ENCODE data around the gene S1PR3. TPM values are rescaled to one million over a fixed set of nuclear protein-coding genes. Genes with fewer than 3 reads are reported as not detected.

S1PR3 gene
- total and polyA plus RNA-seq, 2 donors (not counting 3 experiments of a cell fraction or from before 2014, with no cell fraction given), result 12.5 to 25.8 TPM

GRCh38 chr9:89025553-89025952 is 34.3 kb downstream of the S1PR3 start:
- CTCF ChIA-PET, result no interaction called here

More at GRCh38 chr9:89025553-89025952, 34.3 kb downstream of the S1PR3 start:
- H3K9me1 ChIP-seq (replicated peaks; ENCODE audit: control insufficient read depth, extremely low read depth, insufficient read depth, low read length), result no peaks in the 10 kb centered on the region
- H3K9ac ChIP-seq (replicated peaks; ENCODE audit: extremely low read depth, insufficient read depth, low read length), result no peak overlapping the region
- no peaks in the 10 kb centered on the region for H3K27me3 ChIP-seq (ENCODE audit: control insufficient read depth in 2 of 2, insufficient read depth in 2 of 2, low read length in 2 of 2)
- H2AFZ ChIP-seq (ENCODE audit: low read depth, low read length), result no peak overlapping the region
- H3K27ac ChIP-seq (ENCODE audit: insufficient read depth, low read depth, low read length), result no peak overlapping the region
- no peak overlapping the region for H3K4me2 ChIP-seq (ENCODE audit: insufficient read depth, low read length)
- intact Hi-C loops (cut with micrococcal nuclease) (no loop called here), dilution Hi-C loops (cut with MboI; ENCODE audit: extremely low pct_ligation_motif_present, low sequenced_read_pairs) (no loop called here)
- no peaks in the 10 kb centered on the region for H3K79me2 ChIP-seq (ENCODE audit: control insufficient read depth, insufficient read depth, low read length)
- no peaks in the 10 kb centered on the region for H3K9me3 ChIP-seq (replicated peaks; ENCODE audit: control insufficient read depth, insufficient read depth, low read length)
- H4K20me1 ChIP-seq (replicated peaks; ENCODE audit: control insufficient read depth, extremely low read depth, insufficient read depth, low read length), result no peaks in the 10 kb centered on the region
- DNase-seq (ENCODE audit: low read depth, low spot score) (no peak), FAIRE-seq (no peak)
- no peak overlapping the region for H3K4me3 ChIP-seq (replicated peaks in 1 of 3; ENCODE audit: insufficient read depth in 1 of 3, low read depth in 1 of 3, low read length in 3 of 3)
- TF ChIP-seq MYC (IDR thresholded peaks at IDR 0.05; ENCODE audit: low read depth, low read length) (no peak), POLR2A (IDR thresholded peaks at IDR 0.05; ENCODE audit: low read depth, low read length) (no peak), CTCF (IDR thresholded peaks at IDR 0.05; ENCODE audit: extremely low read depth in 1 of 2, insufficient read depth in 1 of 2, low read depth in 1 of 2, low read length in 2 of 2) (no peak), JUN (IDR thresholded peaks at IDR 0.05; ENCODE audit: borderline replicate concordance, insufficient read depth, insufficient read length, low read depth) (no peak), MAX (IDR thresholded peaks at IDR 0.05; ENCODE audit: insufficient read depth, insufficient read length) (no peak), FOS (IDR thresholded peaks at IDR 0.05; ENCODE audit: borderline replicate concordance, insufficient read depth, low read length) (no peak), POLR2AphosphoS5 (IDR thresholded peaks at IDR 0.05; ENCODE audit: insufficient read depth, low read depth, low read length) (no peak), EZH2 (IDR thresholded peaks at IDR 0.05; ENCODE audit: borderline replicate concordance, low read depth, low read length, severe bottlenecking) (no peak), GATA2 (IDR thresholded peaks at IDR 0.05; ENCODE audit: insufficient read depth, insufficient read length, low read depth, low read length) (no peak)
- H3K36me3 ChIP-seq (ENCODE audit: control insufficient read depth in 2 of 2, extremely low read depth in 1 of 2, insufficient read depth in 2 of 2, low read length in 2 of 2), result no peaks in the 10 kb centered on the region
- POLR2A ChIA-PET, result no interaction called here
- H3K4me1 ChIP-seq (ENCODE audit: control insufficient read depth, extremely low read depth, insufficient read depth, low read length), result no peaks in the 10 kb centered on the region
- no TSS peak for BruUV-seq (replicated peaks)

All from endothelial cell of umbilical vein (primary cell).